NCI-H2196 (cell line): ENCODE measurements around the gene ANKRD23.
"Not testable (repeated sequence)": the region's sequence is repeated elsewhere in the genome, so short reads cannot be mapped to it uniquely, and the experiment has no call there.

Experiments used
- DNase-seq: peaks from one replicate; lab custom pipeline; 2025; ENCODE audit not compliant: unreplicated experiment; lab: John Stamatoyannopoulos, UW

The ANKRD23 gene

DNA sequence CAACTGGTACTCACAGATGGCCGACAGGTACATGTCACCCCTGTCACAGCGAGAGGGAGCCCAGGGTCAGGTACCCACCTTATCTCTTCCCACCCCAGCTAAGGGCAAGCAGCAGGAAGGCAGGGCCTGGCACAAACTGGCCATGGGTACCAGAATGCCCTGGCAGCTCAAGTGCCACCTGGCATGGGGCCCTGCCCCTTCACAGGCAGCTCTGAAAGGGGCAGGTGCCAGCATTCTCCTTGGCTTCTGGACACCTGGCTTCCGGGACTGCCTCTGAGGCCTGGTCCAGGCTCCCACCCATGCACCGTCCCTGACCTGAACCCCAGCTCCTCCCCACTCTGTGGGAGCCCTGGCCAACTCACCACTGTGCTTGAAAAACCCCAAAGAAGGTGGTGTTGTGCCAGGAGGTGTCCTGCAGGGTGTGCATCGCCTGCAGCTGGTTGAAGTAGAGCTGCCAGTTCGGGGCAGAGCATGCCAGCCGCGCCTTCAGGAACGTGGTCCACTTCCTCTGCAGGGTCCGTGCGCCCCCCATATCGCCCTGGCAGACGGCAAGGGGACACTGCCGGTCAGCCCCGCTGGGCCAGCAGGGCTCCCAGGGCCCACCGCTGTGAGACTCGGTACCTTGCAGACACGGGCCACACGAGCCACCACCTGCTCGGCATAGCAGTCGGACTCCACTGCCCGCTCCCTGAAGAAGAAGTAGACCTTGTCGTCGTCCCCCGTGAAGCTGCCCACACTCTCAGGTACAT is 20.7 kb upstream of the ANKRD23 start:
- DNase-seq, result peak; percentile 90

DNA sequence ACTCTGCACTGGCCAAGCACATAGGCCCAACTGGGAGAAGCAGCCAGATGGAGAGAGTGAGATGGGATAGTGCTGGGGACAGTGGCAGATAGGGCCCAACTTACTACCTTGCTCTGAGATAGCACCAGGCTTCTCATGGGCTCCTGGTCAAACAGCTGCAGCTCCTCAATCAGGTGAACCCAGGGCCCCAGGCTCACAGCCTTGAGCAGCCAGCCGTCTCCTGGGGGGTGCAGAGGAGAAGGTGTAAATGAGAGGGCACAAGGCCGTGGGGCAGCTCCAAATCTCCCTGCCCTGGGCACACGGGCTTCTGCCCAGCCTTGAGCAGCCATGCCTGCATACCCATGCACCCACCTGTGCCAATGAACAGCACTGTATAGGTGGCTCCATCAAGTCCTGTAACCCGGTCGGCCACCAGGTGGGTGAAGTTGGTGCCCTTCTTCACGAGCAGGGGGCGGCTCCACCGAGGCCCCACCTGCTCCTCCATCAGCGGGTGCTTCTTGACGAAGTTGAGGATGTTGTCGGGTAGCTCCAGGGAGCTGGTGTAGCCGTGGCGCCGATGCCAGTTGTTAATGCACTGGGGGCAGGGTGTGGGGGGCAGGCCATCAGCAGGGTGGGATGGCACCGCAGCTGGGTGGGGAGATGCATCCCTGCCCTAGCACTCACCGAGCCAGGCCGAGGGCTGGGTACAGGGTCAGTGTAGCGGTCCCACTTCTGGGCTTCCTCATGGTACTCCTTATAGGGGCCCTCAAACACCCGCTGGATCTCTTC is 19.9 kb upstream of the ANKRD23 start:
- no peak for DNase-seq

DNA sequence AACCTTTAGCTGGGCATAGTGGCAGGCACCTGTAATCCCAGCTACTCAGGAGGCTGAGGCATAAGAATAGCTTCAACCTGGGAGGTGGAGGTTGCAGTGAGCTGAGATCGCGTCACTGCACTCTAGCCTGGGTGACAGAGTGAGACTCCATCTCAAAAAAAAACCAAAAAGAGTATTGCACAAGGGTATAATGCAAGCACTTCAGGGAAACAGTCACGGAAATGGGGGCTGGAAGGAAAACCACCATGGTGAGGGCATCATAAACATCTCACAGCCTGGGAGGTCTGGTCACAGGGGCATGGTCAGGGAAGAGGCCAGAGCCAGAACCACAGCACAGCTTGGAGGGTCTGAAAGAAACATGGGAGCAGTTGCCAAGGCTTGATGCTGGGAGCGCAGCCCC is 19.2 kb upstream of the ANKRD23 start:
- not testable (repeated sequence) for DNase-seq

DNA sequence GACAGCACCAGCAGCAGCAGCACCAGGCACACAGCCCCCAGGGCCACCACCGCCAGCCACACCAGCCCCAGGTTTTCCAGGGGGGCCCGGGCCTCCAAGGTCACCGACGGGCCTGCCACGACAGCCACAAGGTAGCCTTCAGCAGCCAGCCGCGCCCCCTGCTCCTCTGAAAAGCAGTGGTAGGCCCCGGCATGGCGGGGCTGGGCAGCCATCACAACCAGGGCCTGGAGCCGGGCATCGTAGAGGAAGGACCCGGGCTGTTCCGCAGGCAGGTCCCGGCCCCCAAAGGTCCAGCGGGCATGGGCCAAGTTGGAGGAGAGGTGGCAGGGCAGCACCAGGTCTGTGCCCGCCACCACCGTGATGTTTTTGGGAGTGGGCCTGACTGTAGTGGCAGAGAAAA is 17.3 kb upstream of the ANKRD23 start:
- DNase-seq, result no peak

DNA sequence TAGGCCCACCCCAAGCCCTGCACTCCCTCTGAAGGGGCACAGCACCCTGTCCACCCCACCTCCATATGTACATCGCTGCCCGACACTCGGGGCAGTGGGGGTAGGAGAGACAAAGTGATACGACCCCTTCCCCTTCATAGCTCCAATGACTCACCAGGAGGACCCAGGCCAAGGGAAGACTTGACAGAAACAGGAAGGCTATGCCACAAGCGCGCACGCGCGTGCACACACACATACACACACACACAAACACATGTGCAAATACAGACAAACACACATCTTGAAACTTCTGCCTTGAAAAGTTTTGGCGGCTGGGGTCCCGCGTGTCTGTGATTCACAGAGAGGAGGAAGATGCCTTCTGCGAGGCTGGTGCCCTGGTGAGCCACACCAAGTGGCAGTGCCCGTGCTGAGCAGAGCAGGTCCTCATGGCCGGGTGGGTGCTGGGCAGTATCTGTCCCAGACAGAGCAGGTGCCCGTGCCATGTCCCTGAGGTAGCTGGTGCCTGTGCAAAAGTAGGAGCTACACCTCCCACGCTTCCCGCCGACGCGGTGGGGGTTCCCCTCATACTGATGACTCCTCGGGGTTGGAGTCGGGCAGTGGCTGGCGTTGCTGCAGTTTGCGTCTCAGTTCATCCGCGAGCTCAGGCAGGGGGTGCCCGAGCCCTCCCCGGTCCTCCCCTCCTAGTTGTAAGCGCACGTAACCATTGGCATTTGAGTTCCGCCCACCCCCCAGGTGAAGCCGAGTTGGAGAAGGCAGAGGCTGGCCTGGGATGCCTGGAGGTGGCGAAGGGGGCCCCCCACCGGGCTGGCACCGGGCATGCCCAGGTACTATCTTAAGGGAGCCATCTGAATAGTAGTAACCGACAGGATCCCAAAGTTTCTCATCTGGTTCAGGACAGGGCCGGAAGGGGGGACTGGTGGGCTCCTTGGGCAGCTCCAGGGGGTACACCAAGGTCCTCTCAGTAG is 16.5 kb upstream of the ANKRD23 start:
- DNase-seq, result no peak

DNA sequence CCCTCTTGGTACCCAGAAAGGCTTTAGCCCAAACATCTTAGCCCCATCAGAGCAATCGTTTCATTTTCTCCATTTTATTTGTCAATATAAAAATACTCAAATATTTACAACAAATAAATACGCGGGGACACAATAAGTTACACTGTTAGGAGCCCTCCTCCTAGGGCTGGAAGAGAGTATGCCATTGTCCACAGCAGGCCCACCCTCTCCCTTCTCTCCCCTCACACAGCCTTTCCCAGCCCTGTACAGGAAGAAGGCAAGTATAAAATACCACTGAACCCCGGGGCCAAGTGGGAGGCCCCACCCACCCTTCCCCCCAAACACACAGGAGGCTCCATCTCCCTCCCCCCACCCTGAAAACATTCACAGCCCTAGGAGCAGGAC is 15.9 kb upstream of the ANKRD23 start:
- no peak for DNase-seq

DNA sequence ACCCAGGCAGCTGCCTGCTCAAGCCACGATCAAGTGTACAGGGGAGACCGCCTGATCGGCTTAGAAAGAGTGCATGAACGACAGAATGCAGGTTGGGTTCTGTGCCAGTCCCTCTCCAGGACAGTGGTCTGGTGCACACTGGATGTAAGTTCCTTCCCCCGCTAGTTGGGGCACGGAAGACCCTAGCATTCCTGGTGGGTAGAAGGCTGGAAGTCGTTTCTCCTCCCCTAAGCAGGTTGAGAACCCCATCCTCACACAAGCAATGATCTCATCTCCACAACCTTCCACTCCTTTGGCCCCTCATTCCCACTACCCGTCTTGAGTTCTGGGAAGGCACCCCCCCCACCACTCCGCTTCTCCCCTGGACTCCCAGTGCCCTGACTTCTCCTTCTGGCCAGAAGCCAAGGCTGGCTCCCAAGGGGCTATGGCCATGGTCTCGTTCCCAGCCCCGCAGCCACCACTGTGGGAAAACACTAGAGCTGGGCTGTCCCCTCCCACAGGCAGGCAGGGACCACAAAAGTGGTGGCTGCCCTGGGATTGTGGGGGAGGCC is 15.4 kb upstream of the ANKRD23 start:
- DNase-seq, result no peak

DNA sequence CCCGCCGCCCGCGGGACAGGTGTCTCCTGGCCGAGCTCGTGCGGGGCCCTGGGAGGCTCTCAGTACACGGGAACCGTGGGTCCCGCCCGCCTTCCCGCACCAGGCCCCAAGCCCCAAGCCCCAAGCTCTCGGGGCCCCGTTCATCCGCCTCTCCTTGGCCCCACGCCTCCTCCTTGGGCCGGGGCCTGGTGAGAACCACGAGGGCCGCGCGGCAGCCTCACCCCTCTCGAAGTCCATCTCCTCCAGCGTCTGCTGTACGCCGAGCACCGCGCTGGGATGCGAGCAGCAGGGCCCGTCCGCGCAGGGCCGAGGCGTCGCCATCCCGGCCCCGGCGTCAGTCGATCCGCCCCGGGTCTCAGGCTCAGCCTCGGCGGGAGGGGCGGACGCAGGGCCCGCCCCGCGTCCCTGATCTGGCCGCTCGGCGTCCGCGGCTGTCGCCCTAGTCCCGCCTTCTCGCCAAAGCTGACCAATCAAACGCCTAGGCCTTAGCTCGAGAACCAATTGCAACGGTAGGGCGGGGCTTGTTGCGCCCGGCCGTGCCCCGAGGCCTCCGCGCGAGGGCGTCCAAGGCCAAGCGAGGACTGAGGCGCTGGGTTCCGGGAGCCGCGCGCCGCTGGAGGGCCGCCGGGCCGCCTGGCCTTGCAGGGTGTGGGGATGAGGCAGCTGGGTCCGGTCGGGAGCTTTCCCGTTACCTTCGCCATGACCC is 14.0 kb upstream of the ANKRD23 start, which contains the start of gene ANKRD39:
TSS of gene ANKRD39 (minus strand) at position 350 of the 706 bp plus-strand sequence. CDS start at position 321, 29 bp downstream.
- peak; percentile 98 for DNase-seq

DNA sequence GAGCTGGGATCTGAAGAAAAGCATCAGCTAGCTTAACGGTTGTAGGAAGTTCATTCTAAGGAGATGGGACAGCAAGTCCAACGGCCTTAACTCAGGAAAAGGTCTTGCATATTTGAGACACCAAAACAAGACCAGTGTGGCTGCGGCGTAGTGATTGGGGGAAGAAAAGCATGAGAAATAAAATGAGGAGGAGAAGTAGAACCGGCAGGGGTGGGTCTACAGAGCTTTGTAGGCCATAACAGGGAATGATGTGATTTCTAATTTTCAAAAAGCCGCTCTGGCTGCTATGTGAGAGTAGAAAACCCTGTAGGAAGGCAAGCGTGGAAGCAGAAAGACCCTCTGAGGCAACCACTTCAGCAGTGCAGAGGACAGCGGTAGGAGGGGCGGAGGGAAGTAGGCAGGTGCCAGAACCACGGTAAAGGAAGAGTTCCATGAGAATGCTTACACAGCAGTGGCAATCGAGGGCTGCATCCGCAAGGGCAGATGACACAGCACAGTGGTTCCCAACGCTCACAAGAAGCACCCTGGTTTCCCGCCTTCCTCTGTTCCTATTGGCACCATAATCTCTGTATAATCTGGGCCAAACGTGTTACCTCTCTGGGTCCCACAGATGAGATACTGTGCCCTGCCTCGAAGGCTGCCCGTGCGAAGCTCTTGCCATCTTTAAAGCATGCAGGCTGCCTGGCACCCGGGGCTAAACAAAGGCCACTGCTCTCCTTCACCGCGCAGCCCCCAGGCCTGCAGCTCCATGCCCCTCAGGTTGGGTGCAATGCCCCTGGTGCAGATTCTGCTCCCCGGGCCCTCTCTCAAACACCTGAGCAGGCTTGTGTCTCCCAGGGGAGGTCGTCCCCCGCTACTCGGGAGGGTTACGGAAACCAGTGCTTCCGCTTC is 13.2 kb upstream of the ANKRD23 start:
- no peak for DNase-seq

DNA sequence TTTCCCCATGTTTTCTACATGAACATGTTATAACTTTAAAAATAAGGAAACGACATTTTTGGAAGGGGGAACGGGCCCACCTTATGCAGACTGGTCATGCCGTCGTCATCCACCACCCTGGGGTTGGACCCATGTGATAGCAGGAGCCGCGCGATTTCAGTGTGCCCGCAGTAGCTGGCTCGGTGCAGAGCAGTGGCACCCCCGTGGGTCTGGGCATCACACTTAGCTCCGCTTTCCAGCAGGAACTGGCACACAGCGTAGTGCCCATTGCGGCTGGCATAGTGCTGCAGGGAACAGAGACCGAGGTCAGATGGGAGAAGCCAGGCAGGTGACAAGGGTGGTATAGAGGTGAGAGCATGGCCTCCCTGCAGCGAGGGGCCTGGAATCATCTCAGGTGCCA is 9.5 kb upstream of the ANKRD23 start:
- DNase-seq, result no peak

DNA sequence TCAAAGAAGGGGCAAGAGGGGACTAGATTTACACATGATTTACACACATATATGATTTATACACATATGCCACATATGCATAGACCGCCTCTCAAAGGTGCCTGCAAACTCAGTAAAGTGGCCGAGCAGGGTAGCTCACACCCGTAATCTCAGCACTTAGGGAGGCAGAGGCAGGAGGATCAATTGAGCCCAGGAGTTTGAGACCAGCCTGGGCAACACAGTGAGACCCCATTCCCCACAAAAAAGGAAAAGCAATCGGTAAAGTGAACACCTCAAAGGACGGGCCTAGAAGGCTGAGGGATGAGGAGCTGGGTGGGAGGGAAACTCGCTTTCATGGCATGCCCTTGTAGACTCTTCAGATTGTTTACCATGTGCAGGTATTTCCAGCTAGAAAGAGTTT is 8.8 kb upstream of the ANKRD23 start:
- no peak for DNase-seq

DNA sequence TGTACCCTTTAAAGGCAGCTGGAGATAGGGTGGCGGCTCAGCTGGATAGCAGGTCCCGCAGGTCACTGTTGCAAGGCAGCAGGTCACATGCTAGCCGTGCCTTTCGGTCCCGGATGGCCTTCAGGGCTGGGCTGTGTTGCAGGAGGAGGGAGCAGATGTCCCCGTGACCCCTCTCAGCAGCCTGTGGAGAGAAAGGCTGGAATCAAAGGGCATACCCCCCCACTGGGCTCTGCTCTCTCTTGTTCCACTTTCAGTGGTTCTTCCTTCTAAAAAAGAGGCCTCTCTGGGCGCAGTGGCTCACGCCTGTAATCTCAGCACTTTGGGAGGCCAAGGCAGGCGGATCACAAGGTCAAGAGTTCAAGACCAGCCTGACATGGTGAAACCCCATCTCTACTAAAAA is 4.4 kb upstream of the ANKRD23 start:
- no peak for DNase-seq

DNA sequence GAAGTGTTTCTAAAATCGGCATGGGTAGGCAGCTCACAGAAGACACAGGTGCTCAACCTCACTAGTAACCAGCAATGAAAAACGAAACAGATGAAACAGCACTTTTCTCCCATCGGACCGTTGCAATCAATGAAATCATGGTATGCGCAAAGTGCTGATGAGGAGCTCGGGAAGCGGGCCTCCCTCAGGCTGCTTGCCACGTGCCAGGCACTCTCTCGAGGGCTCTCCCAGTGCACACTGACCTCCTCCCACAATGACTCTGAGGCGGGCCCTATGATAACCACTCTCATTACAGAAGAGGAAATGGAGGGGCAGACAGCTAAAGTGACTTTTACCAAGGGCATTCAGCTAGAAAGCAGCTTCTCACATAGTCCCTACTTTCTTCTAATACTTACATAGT is 3.8 kb upstream of the ANKRD23 start:
- DNase-seq, result no peak

DNA sequence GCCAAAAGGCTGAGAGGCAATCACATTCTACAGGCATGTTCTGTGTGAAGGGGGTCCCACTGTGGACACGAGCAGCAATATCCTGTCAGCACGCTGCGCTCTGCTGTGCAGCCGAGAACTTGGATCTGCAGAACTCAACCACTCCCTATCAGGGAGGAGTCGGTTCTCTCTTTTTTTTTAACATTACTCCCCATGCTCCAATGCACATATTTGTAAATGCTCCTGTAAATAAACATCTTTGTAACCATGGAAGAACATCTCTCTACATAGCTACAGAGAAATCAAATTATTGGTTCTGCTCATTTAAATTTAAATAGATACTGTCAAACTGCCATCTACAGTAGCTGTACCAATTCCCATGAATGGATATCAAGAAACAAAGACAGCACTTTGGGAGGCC is 3.0 kb upstream of the ANKRD23 start:
- DNase-seq, result no peak

DNA sequence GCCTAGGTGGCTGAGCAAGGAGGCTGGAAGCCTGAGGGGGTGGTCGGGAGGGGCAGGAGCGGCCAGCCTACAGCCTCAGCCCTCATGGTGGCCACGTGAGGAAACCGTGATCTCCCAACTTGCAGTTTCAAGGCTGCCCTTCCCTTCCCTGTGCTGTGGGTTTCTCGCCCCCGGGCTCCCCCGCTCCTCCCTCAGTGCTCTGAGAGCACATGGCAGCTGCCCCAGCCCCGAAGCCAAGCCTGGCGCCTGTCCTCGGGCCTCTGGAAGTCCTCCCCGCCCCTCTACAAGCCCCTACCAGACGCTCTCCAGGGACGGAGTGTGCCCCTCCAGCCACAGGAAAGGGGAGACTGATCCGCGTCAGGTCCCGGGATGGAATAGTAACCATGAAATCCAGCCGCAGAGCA is 586 bp upstream of the ANKRD23 start:
- DNase-seq, result no peak

DNA sequence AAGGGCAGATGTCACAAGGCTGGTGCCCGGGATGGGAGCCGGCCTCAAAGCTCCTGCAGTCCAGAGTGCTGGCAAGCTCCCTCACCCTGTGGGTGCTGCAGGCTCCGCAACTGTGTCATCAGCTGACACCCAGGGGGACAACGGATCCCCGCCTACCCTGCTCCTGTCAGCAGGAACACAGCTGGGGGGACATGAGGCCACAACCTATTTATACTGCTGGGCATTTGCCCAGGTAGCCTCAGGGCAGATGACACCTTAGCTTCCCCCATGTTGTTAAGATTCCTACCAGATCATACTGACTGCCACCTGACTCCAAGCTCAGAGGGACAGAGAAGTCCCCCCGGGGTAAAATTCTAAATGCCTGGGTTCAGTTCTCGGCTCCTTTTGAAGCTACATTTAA is 1.2 kb downstream of the ANKRD23 start:
- no peak for DNase-seq

DNA sequence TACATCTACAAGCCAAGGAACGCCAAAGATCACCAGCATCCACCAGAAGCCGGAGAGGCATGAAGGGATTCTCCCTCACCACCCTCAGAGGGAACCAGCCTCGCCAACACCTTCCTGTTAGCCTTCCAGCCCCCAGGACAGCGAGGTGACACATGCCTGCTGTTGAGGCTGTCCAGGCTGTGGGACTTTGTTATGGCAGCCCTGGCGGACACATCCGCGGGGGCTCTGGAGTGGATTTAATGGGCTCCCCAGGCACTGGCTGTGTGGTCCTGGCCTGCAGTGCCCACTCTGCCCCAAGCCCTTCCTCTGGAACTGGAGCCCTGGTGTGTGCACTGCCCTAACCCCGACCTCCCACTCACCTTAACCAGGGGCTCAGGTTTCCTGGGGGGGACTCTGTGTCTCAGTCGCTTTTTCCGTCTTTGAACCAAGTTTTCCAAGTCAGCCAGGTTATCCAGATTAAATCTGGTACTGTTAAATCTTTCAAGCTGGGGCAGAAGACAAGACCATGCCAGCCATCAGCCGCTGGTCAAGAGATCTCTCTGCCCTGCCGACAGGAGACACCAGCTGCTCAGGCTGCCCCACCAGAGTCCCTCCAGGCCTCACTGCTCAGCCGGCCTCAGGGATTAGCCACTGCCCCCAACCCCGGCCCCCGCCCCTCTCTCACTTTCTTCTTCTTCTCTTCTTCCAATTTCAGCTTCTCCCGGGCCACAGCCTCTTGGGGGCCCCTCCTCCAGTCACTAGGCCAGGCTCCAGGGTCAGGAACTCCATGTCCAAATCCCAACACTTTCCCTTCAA is 1.9 kb downstream of the ANKRD23 start:
- no peak for DNase-seq
